ENCODE measurements around the gene ITPR1. TPM values are rescaled to one million over a fixed set of nuclear protein-coding genes. Genes with fewer than 3 reads are reported as not detected.

The ITPR1 gene
- total RNA-seq, 4 donors from 2014 or later: 15.3 to 50.2 (median 28.7) TPM

GRCh38 chr3:4859788-4860187 lies 366.6 kb downstream of the ITPR1 start:
- 92 to 93% methylated on average over 1 of the region's 1 CpG for WGBS, 2 donors (ENCODE audit: low coverage in 1 of 2)
- in situ Hi-C loops (cut with MboI; ENCODE audit: low pct_ligation_motif_present in 1 of 4, low pct_unique_long_range_greater_than_20kb in 1 of 4, low sequenced_read_pairs in 3 of 4) (no loop called here), intact Hi-C loops (cut with DNase I; ENCODE audit: low total_unique reads) (no loop called here)
- DNase-seq: no peak
- Histone ChIP-seq H3K4me3 (no peak overlapping the region), H3K27ac (no peak overlapping the region), H3K9me3 (peaks cover 11 to 18% of the 10 kb centered on the region in 2 donors), H3K36me3 (no peaks in the 10 kb centered on the region), H3K27me3 (no peaks in the 10 kb centered on the region), H3K4me1 (no peaks in the 10 kb centered on the region)
- TF ChIP-seq CTCF (IDR thresholded peaks at IDR 0.05) (no peak), POLR2A (IDR thresholded peaks at IDR 0.05) (no peak), POLR2AphosphoS5 (IDR thresholded peaks at IDR 0.05) (no peak), EP300 (IDR thresholded peaks at IDR 0.05; ENCODE audit: low read depth) (no peak)

DNA sequence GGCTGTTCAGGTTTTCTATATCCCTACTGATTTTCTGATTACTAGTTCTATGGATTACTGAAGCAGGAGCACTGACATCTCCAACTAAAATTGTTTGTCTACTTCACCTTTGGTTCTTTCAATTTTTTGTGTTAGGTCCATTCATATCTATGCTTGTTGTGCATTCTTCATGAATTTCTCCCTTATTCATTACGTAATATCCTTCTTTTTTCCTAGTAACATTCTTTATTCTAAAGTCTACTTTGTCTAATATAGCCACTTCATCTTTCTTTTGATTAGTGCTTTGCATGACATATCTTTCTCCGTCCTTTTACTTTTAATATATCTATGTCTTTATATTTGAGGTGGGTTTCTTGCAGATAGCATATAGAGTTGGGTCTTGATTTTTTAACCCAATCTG lies 369.8 kb downstream of the ITPR1 start:
- no peak overlapping the region for H3K27ac ChIP-seq
- TF ChIP-seq EP300 (IDR thresholded peaks at IDR 0.05; ENCODE audit: low read depth): no peak
- TF ChIP-seq CTCF (IDR thresholded peaks at IDR 0.05): no peak
- TF ChIP-seq POLR2A (IDR thresholded peaks at IDR 0.05): no peak
- no peak for TF ChIP-seq POLR2AphosphoS5 (IDR thresholded peaks at IDR 0.05)
- intact Hi-C loops (cut with DNase I; ENCODE audit: low total_unique reads): no loop called here
- no peak for DNase-seq
- in situ Hi-C loops (cut with MboI; ENCODE audit: low pct_ligation_motif_present in 1 of 4, low pct_unique_long_range_greater_than_20kb in 1 of 4, low sequenced_read_pairs in 3 of 4): no loop called here
- H3K4me3 ChIP-seq: no peak overlapping the region
- peaks cover 14 to 20% (median 16%) of the 10 kb centered on the region in 4 donors for H3K4me1 ChIP-seq
- H3K9me3 ChIP-seq: peaks cover 11 to 18% of the 10 kb centered on the region in 2 donors
- H3K36me3 ChIP-seq: no peaks in the 10 kb centered on the region
- WGBS, 2 donors (ENCODE audit: low coverage in 1 of 2): 95 to 97% methylated on average over 2 of the region's 2 CpGs
- no peaks in the 10 kb centered on the region for H3K27me3 ChIP-seq

DNA sequence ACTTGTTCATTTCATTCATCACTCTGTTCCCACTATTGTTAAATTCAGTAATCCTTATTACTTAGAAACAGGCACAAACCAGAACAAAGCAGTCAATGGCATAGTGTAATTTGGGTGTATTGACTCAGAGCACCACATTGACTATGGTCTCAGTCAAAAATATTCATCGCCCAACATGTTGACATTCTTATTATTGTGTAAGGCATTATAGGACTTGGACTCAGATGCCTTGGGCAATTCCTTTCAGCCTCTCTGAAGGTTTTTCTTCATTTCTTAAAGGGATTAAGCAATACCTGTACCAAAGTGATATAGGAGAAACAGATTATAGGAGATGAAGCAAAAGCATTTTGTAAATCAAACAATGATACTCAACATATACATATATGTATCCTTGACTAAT lies 371.4 kb downstream of the ITPR1 start:
- Histone ChIP-seq H3K4me1 (peaks cover 16 to 26% (median 24%) of the 10 kb centered on the region in 4 donors), H3K9me3 (peaks cover 11 to 18% of the 10 kb centered on the region in 2 donors), H3K4me3 (no peak overlapping the region), H3K27me3 (no peaks in the 10 kb centered on the region), H3K36me3 (no peaks in the 10 kb centered on the region), H3K27ac (no peak overlapping the region)
- in situ Hi-C loops (cut with MboI; ENCODE audit: low pct_ligation_motif_present in 1 of 4, low pct_unique_long_range_greater_than_20kb in 1 of 4, low sequenced_read_pairs in 3 of 4) (no loop called here), intact Hi-C loops (cut with DNase I; ENCODE audit: low total_unique reads) (no loop called here)
- DNase-seq: no peak
- TF ChIP-seq POLR2AphosphoS5 (IDR thresholded peaks at IDR 0.05): no peak
- no peak for TF ChIP-seq CTCF (IDR thresholded peaks at IDR 0.05)
- no peak for TF ChIP-seq EP300 (IDR thresholded peaks at IDR 0.05; ENCODE audit: low read depth)
- no peak for TF ChIP-seq POLR2A (IDR thresholded peaks at IDR 0.05)
- 82 to 90% methylated on average over 1 of the region's 1 CpG for WGBS, 2 donors (ENCODE audit: low coverage in 1 of 2)

GRCh38 chr3:4865714-4866113 lies 372.6 kb downstream of the ITPR1 start:
- TF ChIP-seq POLR2AphosphoS5 (IDR thresholded peaks at IDR 0.05) (no peak), EP300 (IDR thresholded peaks at IDR 0.05; ENCODE audit: low read depth) (no peak), POLR2A (IDR thresholded peaks at IDR 0.05) (no peak), CTCF (IDR thresholded peaks at IDR 0.05) (no peak)
- in situ Hi-C loops (cut with MboI; ENCODE audit: low pct_ligation_motif_present in 1 of 4, low pct_unique_long_range_greater_than_20kb in 1 of 4, low sequenced_read_pairs in 3 of 4): no loop called here
- H3K4me1 ChIP-seq: peaks cover 16 to 26% (median 24%) of the 10 kb centered on the region in 4 donors
- DNase-seq: no peak
- H3K27me3 ChIP-seq: no peaks in the 10 kb centered on the region
- intact Hi-C loops (cut with DNase I; ENCODE audit: low total_unique reads): no loop called here
- H3K36me3 ChIP-seq: no peaks in the 10 kb centered on the region
- H3K27ac ChIP-seq: no peak overlapping the region
- H3K4me3 ChIP-seq: no peak overlapping the region
- peaks cover 11 to 13% of the 10 kb centered on the region in 2 donors for H3K9me3 ChIP-seq
- 83 to 93% methylated on average over 2 of the region's 2 CpGs for WGBS, 2 donors (ENCODE audit: low coverage in 1 of 2)
